ENCODE measurements around the gene XBP1. TPM values are rescaled to one million over a fixed set of nuclear protein-coding genes. Genes with fewer than 3 reads are reported as not detected.
A peak's percentile ranks its signal among the peaks of the same experiment; 100 is the strongest.

The XBP1 gene
- total and polyA plus RNA-seq, 2 donors (not counting 1 experiment from before 2014, with no cell fraction given), result 16.8 to 69.8 TPM

DNA sequence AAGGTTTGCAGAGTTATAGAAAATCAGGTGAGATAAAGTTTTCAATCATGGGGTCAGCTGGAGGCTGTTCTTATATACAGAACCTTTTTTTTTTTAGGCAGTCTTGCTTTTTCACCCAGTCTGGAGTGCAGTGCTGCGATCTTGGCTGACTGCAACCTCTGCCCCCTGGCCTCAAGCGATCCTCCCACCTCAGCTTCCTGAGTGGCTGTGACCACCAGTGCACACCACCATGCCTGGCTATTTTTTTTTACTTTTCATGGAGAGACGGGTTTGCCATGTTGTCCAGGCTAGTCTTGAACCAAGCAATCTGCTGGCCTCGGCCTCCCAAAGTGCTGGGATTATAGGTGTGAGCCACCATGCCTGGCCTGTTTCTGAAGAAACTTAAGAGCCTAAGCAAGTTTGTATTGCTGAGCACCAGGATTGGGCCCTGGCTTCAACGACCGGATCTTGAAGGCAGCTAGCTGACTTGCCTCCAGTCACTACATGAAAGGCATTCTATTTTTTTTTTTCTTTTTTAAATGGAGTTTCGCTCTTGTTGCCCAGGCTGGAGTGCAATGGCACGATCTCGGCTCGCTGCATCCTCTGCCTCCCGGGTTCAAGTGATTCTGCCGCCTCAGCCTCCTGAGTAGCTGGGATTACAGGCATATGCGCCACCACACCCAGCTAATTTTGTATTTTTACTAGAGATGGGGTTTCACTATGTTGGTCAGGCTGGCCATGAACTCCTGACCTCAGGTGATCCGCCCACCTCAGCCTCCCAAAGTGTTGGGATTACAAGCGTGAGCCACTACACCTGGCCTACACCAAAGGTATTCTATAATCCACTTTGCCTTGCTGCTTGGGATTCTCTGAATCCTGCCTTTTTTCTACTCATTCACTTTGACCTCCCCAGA, 7.6 kb downstream of the XBP1 start:
- ATAC-seq (ENCODE audit: low read depth), result no peak
- H3K4me1 Mint-ChIP-seq, result peaks cover 64% of the 10 kb centered on the region
- intact Hi-C loops (cut with micrococcal nuclease), result no loop called here

More for the DNA sequence above, 7.6 kb downstream of the XBP1 start:
- Histone ChIP-seq H3K4me3 (ENCODE audit: control extremely low read depth in 1 of 5, extremely low read depth in 1 of 5, insufficient read depth in 1 of 5, low read depth in 2 of 5, low read length in 4 of 5) (no peak overlapping the region), H3K9ac (ENCODE audit: low read length) (peak overlapping the region; percentile 47), H3K27me3 (replicated peaks in 1 of 4; ENCODE audit: control extremely low read depth in 1 of 4, control insufficient read depth in 3 of 4, insufficient read depth in 4 of 4, low read length in 3 of 4) (no peaks in the 10 kb centered on the region), H3K9me3 (ENCODE audit: control extremely low read depth in 1 of 3, control insufficient read depth in 2 of 3, insufficient read depth in 1 of 3, low read length in 2 of 3) (no peaks in the 10 kb centered on the region), H3K4me1 (ENCODE audit: control insufficient read depth in 2 of 2, insufficient read depth in 2 of 2, low read length in 2 of 2) (peaks cover 28 to 32% of the 10 kb centered on the region in 2 donors), H3K4me2 (replicated peaks; ENCODE audit: low read depth, low read length, poor library complexity, severe bottlenecking) (peak overlapping the region; percentile 55), H3K79me2 (ENCODE audit: control insufficient read depth, insufficient read depth, low read length) (no peaks in the 10 kb centered on the region), H4K20me1 (ENCODE audit: control insufficient read depth, insufficient read depth, low read length, poor library complexity, severe bottlenecking) (no peaks in the 10 kb centered on the region), H3K36me3 (replicated peaks in 1 of 2; ENCODE audit: control extremely low read depth in 1 of 2, control insufficient read depth in 1 of 2, extremely low read depth in 1 of 2, insufficient read depth in 2 of 2, low read length in 1 of 2) (peaks cover 10 to 39% of the 10 kb centered on the region in 2 experiments), H2AFZ (ENCODE audit: insufficient read depth, low read depth, low read length, poor library complexity, severe bottlenecking) (no peak overlapping the region), H3K27ac (ENCODE audit: low read length in 2 of 2) (peak overlapping the region; percentile 32 to 66)
- H3K27me3 Mint-ChIP-seq, result no peaks in the 10 kb centered on the region
- WGBS (ENCODE audit: insufficient coverage), result 67% methylated on average over 12 of the region's 15 CpGs
- peak overlapping the region; percentile 69 for H3K27ac Mint-ChIP-seq
- no peaks in the 10 kb centered on the region for H3K9me3 Mint-ChIP-seq (ENCODE audit: insufficient read depth)
- POLR2A ChIA-PET, result interaction anchor here (0.7 kb wide), 1 partner anchor 28 kb away, joined by 4 read pairs; no protein-coding TSS in a partner anchor
- no peak for DNase-seq
- no peak overlapping the region for H3K4me3 Mint-ChIP-seq
- CTCF ChIA-PET, result interaction anchor here (1.9 kb wide), 1 partner anchor 35 kb away, joined by 5 read pairs; no protein-coding TSS in a partner anchor
- TF ChIP-seq EZH2 (IDR thresholded peaks at IDR 0.05; ENCODE audit: borderline replicate concordance, insufficient read depth, low read depth, low read length, poor library complexity, severe bottlenecking) (no peak), CTCF (IDR thresholded peaks at IDR 0.05) (no peak)

Measured in B cell (primary cell).